ENCODE results near the gene ST8SIA4. TPM values are rescaled to one million over a fixed set of nuclear protein-coding genes. Genes with fewer than 3 reads are reported as not detected.

The ST8SIA4 gene
- total RNA-seq, 1 experiment from 2014 or later = not detected

DNA sequence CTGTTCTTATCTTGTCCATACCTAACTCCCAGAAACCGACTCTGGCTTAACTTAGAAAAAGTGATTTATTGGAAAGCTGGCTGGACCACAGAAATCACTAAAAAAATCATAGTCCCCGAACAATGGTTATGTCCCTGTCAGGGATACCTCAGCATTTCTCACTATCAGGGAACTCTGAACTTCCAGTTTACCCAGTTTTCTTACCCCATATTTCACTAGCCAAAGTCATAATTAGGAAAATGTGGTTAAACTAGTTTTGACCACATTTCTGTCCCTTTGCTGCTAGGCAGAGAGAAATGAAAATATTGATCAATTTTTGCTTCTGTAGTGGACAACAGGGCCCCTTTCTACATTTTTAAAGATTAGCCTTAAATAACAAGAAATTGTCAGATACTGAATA lies 38.2 kb downstream of the ST8SIA4 start:
- DNase-seq (ENCODE audit: low read depth, low spot score) = no peak
- intact Hi-C loops (cut with micrococcal nuclease) = no loop called here
- RAD21 ChIA-PET (ENCODE audit: low non-redundant PET in 1 of 2, low total read pairs in 2 of 2, uncharacterized antibody in 2 of 2, unreplicated experiment in 2 of 2) = no interaction called here

More for the DNA sequence above, 38.2 kb downstream of the ST8SIA4 start:
- TF ChIP-seq SP1 (IDR thresholded peaks at IDR 0.05; ENCODE audit: low read depth) (no peak), CEBPB (IDR thresholded peaks at IDR 0.05; ENCODE audit: low read depth) (no peak), ELF1 (IDR thresholded peaks at IDR 0.05; ENCODE audit: borderline replicate concordance, low read depth) (no peak), SIN3A (IDR thresholded peaks at IDR 0.05; ENCODE audit: low read depth) (no peak), RAD21 (IDR thresholded peaks at IDR 0.05; ENCODE audit: low read depth) (no peak), EZH2 (IDR thresholded peaks at IDR 0.05) (no peak), FOSL1 (IDR thresholded peaks at IDR 0.05; ENCODE audit: low read depth) (no peak), EZH2phosphoT487 (IDR thresholded peaks at IDR 0.05; ENCODE audit: borderline replicate concordance) (no peak), SRF (IDR thresholded peaks at IDR 0.05; ENCODE audit: low read depth) (no peak), CBX3 (IDR thresholded peaks at IDR 0.05; ENCODE audit: low read depth) (no peak), EGR1 (IDR thresholded peaks at IDR 0.05; ENCODE audit: low read depth) (no peak), JUND (IDR thresholded peaks at IDR 0.05) (no peak), YY1 (IDR thresholded peaks at IDR 0.05; ENCODE audit: extremely low read depth, insufficient replicate concordance, low read depth, low read length) (no peak)
- TF ChIP-seq, protein P1, sequence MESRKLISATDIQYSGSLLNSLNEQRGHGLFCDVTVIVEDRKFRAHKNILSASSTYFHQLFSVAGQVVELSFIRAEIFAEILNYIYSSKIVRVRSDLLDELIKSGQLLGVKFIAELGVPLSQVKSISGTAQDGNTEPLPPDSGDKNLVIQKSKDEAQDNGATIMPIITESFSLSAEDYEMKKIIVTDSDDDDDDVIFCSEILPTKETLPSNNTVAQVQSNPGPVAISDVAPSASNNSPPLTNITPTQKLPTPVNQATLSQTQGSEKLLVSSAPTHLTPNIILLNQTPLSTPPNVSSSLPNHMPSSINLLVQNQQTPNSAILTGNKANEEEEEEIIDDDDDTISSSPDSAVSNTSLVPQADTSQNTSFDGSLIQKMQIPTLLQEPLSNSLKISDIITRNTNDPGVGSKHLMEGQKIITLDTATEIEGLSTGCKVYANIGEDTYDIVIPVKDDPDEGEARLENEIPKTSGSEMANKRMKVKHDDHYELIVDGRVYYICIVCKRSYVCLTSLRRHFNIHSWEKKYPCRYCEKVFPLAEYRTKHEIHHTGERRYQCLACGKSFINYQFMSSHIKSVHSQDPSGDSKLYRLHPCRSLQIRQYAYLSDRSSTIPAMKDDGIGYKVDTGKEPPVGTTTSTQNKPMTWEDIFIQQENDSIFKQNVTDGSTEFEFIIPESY (IDR thresholded peaks at IDR 0.05; ENCODE audit: extremely low read depth, insufficient replicate concordance, low read length) = no peak
- TF ChIP-seq, protein P2, sequence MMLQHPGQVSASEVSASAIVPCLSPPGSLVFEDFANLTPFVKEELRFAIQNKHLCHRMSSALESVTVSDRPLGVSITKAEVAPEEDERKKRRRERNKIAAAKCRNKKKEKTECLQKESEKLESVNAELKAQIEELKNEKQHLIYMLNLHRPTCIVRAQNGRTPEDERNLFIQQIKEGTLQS (IDR thresholded peaks at IDR 0.05) = no peak
- TF ChIP-seq, protein P3, sequence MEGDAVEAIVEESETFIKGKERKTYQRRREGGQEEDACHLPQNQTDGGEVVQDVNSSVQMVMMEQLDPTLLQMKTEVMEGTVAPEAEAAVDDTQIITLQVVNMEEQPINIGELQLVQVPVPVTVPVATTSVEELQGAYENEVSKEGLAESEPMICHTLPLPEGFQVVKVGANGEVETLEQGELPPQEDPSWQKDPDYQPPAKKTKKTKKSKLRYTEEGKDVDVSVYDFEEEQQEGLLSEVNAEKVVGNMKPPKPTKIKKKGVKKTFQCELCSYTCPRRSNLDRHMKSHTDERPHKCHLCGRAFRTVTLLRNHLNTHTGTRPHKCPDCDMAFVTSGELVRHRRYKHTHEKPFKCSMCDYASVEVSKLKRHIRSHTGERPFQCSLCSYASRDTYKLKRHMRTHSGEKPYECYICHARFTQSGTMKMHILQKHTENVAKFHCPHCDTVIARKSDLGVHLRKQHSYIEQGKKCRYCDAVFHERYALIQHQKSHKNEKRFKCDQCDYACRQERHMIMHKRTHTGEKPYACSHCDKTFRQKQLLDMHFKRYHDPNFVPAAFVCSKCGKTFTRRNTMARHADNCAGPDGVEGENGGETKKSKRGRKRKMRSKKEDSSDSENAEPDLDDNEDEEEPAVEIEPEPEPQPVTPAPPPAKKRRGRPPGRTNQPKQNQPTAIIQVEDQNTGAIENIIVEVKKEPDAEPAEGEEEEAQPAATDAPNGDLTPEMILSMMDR (IDR thresholded peaks at IDR 0.05 in 2 of 3, conservative IDR thresholded peaks at IDR 0.05 in 1 of 3; ENCODE audit: borderline replicate concordance in 1 of 3, insufficient read depth in 1 of 3, low read depth in 2 of 3, low read length in 2 of 3) = no peak
- TF ChIP-seq, protein P4, sequence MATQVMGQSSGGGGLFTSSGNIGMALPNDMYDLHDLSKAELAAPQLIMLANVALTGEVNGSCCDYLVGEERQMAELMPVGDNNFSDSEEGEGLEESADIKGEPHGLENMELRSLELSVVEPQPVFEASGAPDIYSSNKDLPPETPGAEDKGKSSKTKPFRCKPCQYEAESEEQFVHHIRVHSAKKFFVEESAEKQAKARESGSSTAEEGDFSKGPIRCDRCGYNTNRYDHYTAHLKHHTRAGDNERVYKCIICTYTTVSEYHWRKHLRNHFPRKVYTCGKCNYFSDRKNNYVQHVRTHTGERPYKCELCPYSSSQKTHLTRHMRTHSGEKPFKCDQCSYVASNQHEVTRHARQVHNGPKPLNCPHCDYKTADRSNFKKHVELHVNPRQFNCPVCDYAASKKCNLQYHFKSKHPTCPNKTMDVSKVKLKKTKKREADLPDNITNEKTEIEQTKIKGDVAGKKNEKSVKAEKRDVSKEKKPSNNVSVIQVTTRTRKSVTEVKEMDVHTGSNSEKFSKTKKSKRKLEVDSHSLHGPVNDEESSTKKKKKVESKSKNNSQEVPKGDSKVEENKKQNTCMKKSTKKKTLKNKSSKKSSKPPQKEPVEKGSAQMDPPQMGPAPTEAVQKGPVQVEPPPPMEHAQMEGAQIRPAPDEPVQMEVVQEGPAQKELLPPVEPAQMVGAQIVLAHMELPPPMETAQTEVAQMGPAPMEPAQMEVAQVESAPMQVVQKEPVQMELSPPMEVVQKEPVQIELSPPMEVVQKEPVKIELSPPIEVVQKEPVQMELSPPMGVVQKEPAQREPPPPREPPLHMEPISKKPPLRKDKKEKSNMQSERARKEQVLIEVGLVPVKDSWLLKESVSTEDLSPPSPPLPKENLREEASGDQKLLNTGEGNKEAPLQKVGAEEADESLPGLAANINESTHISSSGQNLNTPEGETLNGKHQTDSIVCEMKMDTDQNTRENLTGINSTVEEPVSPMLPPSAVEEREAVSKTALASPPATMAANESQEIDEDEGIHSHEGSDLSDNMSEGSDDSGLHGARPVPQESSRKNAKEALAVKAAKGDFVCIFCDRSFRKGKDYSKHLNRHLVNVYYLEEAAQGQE (IDR thresholded peaks at IDR 0.05; ENCODE audit: low read depth) = no peak
- TF ChIP-seq, protein P5, sequence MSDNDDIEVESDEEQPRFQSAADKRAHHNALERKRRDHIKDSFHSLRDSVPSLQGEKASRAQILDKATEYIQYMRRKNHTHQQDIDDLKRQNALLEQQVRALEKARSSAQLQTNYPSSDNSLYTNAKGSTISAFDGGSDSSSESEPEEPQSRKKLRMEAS (IDR thresholded peaks at IDR 0.05) = no peak
- Histone ChIP-seq H3K36me3 (ENCODE audit: control insufficient read depth in 1 of 2, insufficient read depth in 2 of 2, low read length in 2 of 2) (no peaks in the 10 kb centered on the region), H3K4me2 (ENCODE audit: low read length) (no peak overlapping the region), H3K9me2 (ENCODE audit: insufficient read depth) (no peaks in the 10 kb centered on the region), H3K9me3 (ENCODE audit: control insufficient read depth in 1 of 2, insufficient read depth in 1 of 2, low read depth in 1 of 2, low read length in 2 of 2) (no peaks in the 10 kb centered on the region), H4K20me1 (ENCODE audit: insufficient read depth) (no peaks in the 10 kb centered on the region), H3K27me3 (ENCODE audit: insufficient read depth, low read length) (no peaks in the 10 kb centered on the region), H3K27ac (ENCODE audit: low read depth, low read length) (no peak overlapping the region), H3K79me2 (ENCODE audit: insufficient read depth, low read length) (no peaks in the 10 kb centered on the region), H3K4me3 (replicated peaks in 1 of 2; ENCODE audit: low read depth in 1 of 2, low read length in 2 of 2) (no peak overlapping the region), H3K9ac (ENCODE audit: low read length) (no peak overlapping the region), H3K4me1 (ENCODE audit: control insufficient read depth in 1 of 2, insufficient read depth in 2 of 2, low read length in 2 of 2) (no peaks in the 10 kb centered on the region), H2AFZ (ENCODE audit: low read depth, low read length, poor library complexity, severe bottlenecking) (peak overlapping the region; percentile 71)
- BruUV-seq (replicated peaks) = no TSS peak
- ChIA-PET CTCF (no interaction called here), POLR2A (no interaction called here)
- no peak for ATAC-seq
